Naive B cell (primary cell): ENCODE data around the gene KAT2A. TPM values are rescaled to one million over a fixed set of nuclear protein-coding genes. Genes with fewer than 3 reads are reported as not detected.

Experiments
- ATAC-seq, 2 donors: fragments of 150-1000 bp; cut with Tn5 transposase; 2 replicates each; pipeline ENCODE4 v1.10.0; 2021; ENCODE audit warnings: low read depth in 2 of 2, mild to moderate bottlenecking in 2 of 2, moderate library complexity in 2 of 2
- DNase-seq: peaks from one replicate; pipeline ENCODE4 v3.0.0; 2022
- H3K27ac Mint-ChIP-seq, 6 donors: one replicate each; pipeline ENCODE4 v1.8.0; 2020 to 2022; ENCODE audit warnings: mild to moderate bottlenecking in 6 of 6, mixed read lengths in 6 of 6, moderate library complexity in 5 of 6, inconsistent platforms in 2 of 6
- H3K27me3 Mint-ChIP-seq, 3 donors: one replicate each; pipeline ENCODE4 v1.8.0; 2021 to 2022; ENCODE audit warnings: mixed read lengths in 3 of 3, mild to moderate bottlenecking in 1 of 3
- H3K36me3 Mint-ChIP-seq, 2 donors: one replicate each; pipeline ENCODE4 v1.8.0; 2020 to 2022; ENCODE audit warnings: mixed read lengths in 2 of 2, inconsistent platforms in 1 of 2, mild to moderate bottlenecking in 1 of 2
- H3K4me1 Mint-ChIP-seq, 3 donors: one replicate each; pipeline ENCODE4 v1.8.0; 2020 to 2022; ENCODE audit warnings: mixed read lengths in 3 of 3, inconsistent platforms in 1 of 3, mild to moderate bottlenecking in 1 of 3, moderate library complexity in 1 of 3
- H3K4me3 Mint-ChIP-seq, 8 donors: one replicate each; pipeline ENCODE4 v1.8.0; 2020 to 2022; ENCODE audit warnings: mild to moderate bottlenecking in 8 of 8, mixed read lengths in 8 of 8, moderate library complexity in 8 of 8, inconsistent platforms in 2 of 8
- H3K9me3 Mint-ChIP-seq, 7 donors: one replicate each; pipeline ENCODE4 v1.8.0; 2020 to 2022; ENCODE audit warnings: mixed read lengths in 7 of 7, mild to moderate bottlenecking in 5 of 7, inconsistent platforms in 2 of 7, moderate library complexity in 1 of 7
- polyA plus RNA-seq, 6 donors: library from polyadenylated mRNA; unstranded; fragments of 300-500 nt; fragmentation: Illumina TruSeq; gene quantifications; one replicate each; pipeline ENCODE4 v1.2.3, GENCODE V29; 2021; ENCODE audit warnings: low read depth in 6 of 6

Gene KAT2A
- polyA plus RNA-seq, result 10 to 100 TPM in 4 of 6 donors, 1 to 10 TPM in 2; 5.0 to 13.5 (median 10.1) TPM

- H3K4me3 Mint-ChIP-seq, result peak within 1 kb of the TSS; percentile 67 to 89 (median 76)
- ATAC-seq, result peak; percentile 86 to 87
Measured at GRCh38 chr17:42120770-42121769, at the start of gene KAT2A. KAT2A (minus strand) TSS chr17:42121367; CDS start chr17:42121304, 63 bp downstream.

GRCh38 chr17:42169351-42169750, 48.2 kb upstream of the KAT2A start:
- Mint-ChIP-seq H3K27ac (no peak overlapping the region), H3K36me3 (peaks cover 0 to 7% of the 10 kb centered on the region in 2 donors), H3K4me3 (no peak overlapping the region), H3K4me1 (peaks cover 0 to 15% (median 0%) of the 10 kb centered on the region in 3 donors), H3K27me3 (no peaks in the 10 kb centered on the region), H3K9me3 (no peaks in the 10 kb centered on the region)
- DNase-seq (no peak), ATAC-seq (no peak)

More at GRCh38 chr17:42120770-42121769, at the start of gene KAT2A:
- Mint-ChIP-seq H3K9me3 (no peaks in the 10 kb centered on the region), H3K36me3 (peaks cover 10 to 32% of the 10 kb centered on the region in 2 donors), H3K27ac (peak within 1 kb of the TSS in 3 of 6 donors; percentile 51 to 91 (median 77)), H3K27me3 (no peaks in the 10 kb centered on the region), H3K4me1 (peaks cover 30 to 49% (median 36%) of the 10 kb centered on the region in 3 donors)
- DNase-seq, result peak; percentile 66

- H3K9me3 Mint-ChIP-seq, result no peaks in the 10 kb centered on the region
- no peaks in the 10 kb centered on the region for H3K27me3 Mint-ChIP-seq
- H3K4me1 Mint-ChIP-seq, result peaks cover 0 to 20% (median 0%) of the 10 kb centered on the region in 3 donors
- H3K4me3 Mint-ChIP-seq, result no peak overlapping the region
- H3K36me3 Mint-ChIP-seq, result peaks cover 0 to 7% of the 10 kb centered on the region in 2 donors
- DNase-seq (no peak), ATAC-seq (no peak)
- peak overlapping the region in 1 of 6 donors; percentile 60 for H3K27ac Mint-ChIP-seq
Measured at GRCh38 chr17:42167807-42168206, 46.6 kb upstream of the KAT2A start.

- H3K4me1 Mint-ChIP-seq, result peaks cover 0 to 18% (median 4%) of the 10 kb centered on the region in 3 donors
- H3K36me3 Mint-ChIP-seq, result peaks cover 0 to 7% of the 10 kb centered on the region in 2 donors
- ATAC-seq (no peak), DNase-seq (no peak)
- peak overlapping the region in 1 of 8 donors; percentile 37 for H3K4me3 Mint-ChIP-seq
- H3K27me3 Mint-ChIP-seq, result no peaks in the 10 kb centered on the region
- H3K9me3 Mint-ChIP-seq, result no peaks in the 10 kb centered on the region
- H3K27ac Mint-ChIP-seq, result no peak overlapping the region
Measured at GRCh38 chr17:42166196-42166763, 45.1 kb upstream of the KAT2A start.

- no peaks in the 10 kb centered on the region for H3K27me3 Mint-ChIP-seq
- H3K27ac Mint-ChIP-seq, result no peak overlapping the region
- no peak overlapping the region for H3K4me3 Mint-ChIP-seq
- H3K4me1 Mint-ChIP-seq, result peaks cover 0 to 18% (median 7%) of the 10 kb centered on the region in 3 donors
- H3K36me3 Mint-ChIP-seq, result peaks cover 0 to 5% of the 10 kb centered on the region in 2 donors
- ATAC-seq, result no peak
- H3K9me3 Mint-ChIP-seq, result no peaks in the 10 kb centered on the region
- no peak for DNase-seq
Measured at GRCh38 chr17:42165751-42166150, 44.6 kb upstream of the KAT2A start.

- no peaks in the 10 kb centered on the region for H3K36me3 Mint-ChIP-seq
- no peaks in the 10 kb centered on the region for H3K27me3 Mint-ChIP-seq
- DNase-seq (no peak), ATAC-seq (no peak)
- peaks cover 0 to 18% (median 7%) of the 10 kb centered on the region in 3 donors for H3K4me1 Mint-ChIP-seq
- H3K4me3 Mint-ChIP-seq, result no peak overlapping the region
- H3K27ac Mint-ChIP-seq, result peak overlapping the region in 1 of 6 donors; percentile 42
- no peaks in the 10 kb centered on the region for H3K9me3 Mint-ChIP-seq
Measured at GRCh38 chr17:42163696-42164407, 42.7 kb upstream of the KAT2A start.

GRCh38 chr17:42163113-42163512, 41.9 kb upstream of the KAT2A start:
- Mint-ChIP-seq H3K9me3 (no peaks in the 10 kb centered on the region), H3K4me1 (peaks cover 0 to 17% (median 7%) of the 10 kb centered on the region in 3 donors), H3K27ac (no peak overlapping the region), H3K27me3 (no peaks in the 10 kb centered on the region), H3K36me3 (no peaks in the 10 kb centered on the region), H3K4me3 (peak overlapping the region in 2 of 8 donors; percentile 28 to 40)
- no peak for ATAC-seq
- DNase-seq, result no peak

GRCh38 chr17:42160531-42160910, 39.4 kb upstream of the KAT2A start:
- Mint-ChIP-seq H3K27me3 (no peaks in the 10 kb centered on the region), H3K4me1 (peaks cover 2 to 13% (median 13%) of the 10 kb centered on the region in 3 donors), H3K27ac (no peak overlapping the region), H3K4me3 (no peak overlapping the region), H3K9me3 (peaks cover 0 to 4% (median 0%) of the 10 kb centered on the region in 7 donors), H3K36me3 (no peaks in the 10 kb centered on the region)
- ATAC-seq (no peak), DNase-seq (no peak)

GRCh38 chr17:42159796-42160530, 38.8 kb upstream of the KAT2A start:
- no peak overlapping the region for H3K4me3 Mint-ChIP-seq
- no peak for DNase-seq
- H3K36me3 Mint-ChIP-seq, result no peaks in the 10 kb centered on the region
- ATAC-seq, result no peak
- H3K9me3 Mint-ChIP-seq, result peaks cover 0 to 4% (median 0%) of the 10 kb centered on the region in 7 donors
- peaks cover 4 to 15% (median 14%) of the 10 kb centered on the region in 3 donors for H3K4me1 Mint-ChIP-seq
- no peaks in the 10 kb centered on the region for H3K27me3 Mint-ChIP-seq
- peak overlapping the region in 2 of 6 donors; percentile 54 to 93 for H3K27ac Mint-ChIP-seq

GRCh38 chr17:42155614-42156045, 34.5 kb upstream of the KAT2A start:
- Mint-ChIP-seq H3K36me3 (no peaks in the 10 kb centered on the region), H3K27me3 (no peaks in the 10 kb centered on the region), H3K4me1 (peaks cover 25 to 43% (median 37%) of the 10 kb centered on the region in 3 donors), H3K9me3 (peaks cover 0 to 4% (median 0%) of the 10 kb centered on the region in 7 donors), H3K4me3 (peak overlapping the region; percentile 86 to 98 (median 96)), H3K27ac (peak overlapping the region in 3 of 6 donors; percentile 80 to 94 (median 83))
- no peak for ATAC-seq
- no peak for DNase-seq

- Mint-ChIP-seq H3K27ac (peak overlapping the region; percentile 74 to 96 (median 96)), H3K4me1 (peaks cover 25 to 48% (median 37%) of the 10 kb centered on the region in 3 donors)
- DNase-seq, result no peak
Measured at GRCh38 chr17:42153919-42154742, 33.0 kb upstream of the KAT2A start.

More at GRCh38 chr17:42153919-42154742, 33.0 kb upstream of the KAT2A start:
- Mint-ChIP-seq H3K36me3 (no peaks in the 10 kb centered on the region), H3K9me3 (peaks cover 0 to 4% (median 0%) of the 10 kb centered on the region in 7 donors), H3K27me3 (no peaks in the 10 kb centered on the region), H3K4me3 (peak overlapping the region; percentile 86 to 98 (median 96))
- ATAC-seq, result no peak
